22Rv1 (cell line): ENCODE results near the gene MRAP.

Source experiments
- CTCF ChIP-seq: fragments of 450-650 bp; IDR thresholded peaks from 2 replicates; pipeline ENCODE4 v1.5.1; 2017; ENCODE audit warnings: mild to moderate bottlenecking
- ZFX ChIP-seq: fragments of 450-650 bp; IDR thresholded peaks from 2 replicates; pipeline ENCODE4 v1.6.1; 2017; ENCODE audit warnings: antibody characterized with exemption, borderline replicate concordance

- no peak for TF ChIP-seq CTCF
- TF ChIP-seq ZFX = no peak
Measured at GRCh38 chr21:32299695-32300094, 1.0 kb downstream of the MRAP start.
